Right lung (tissue), 5 donors: Measurements from ENCODE around the gene ALAS1. TPM values are rescaled to one million over a fixed set of nuclear protein-coding genes. Genes with fewer than 3 reads are reported as not detected.
A peak's percentile ranks its signal among the peaks of the same experiment; 100 is the strongest.
"Not testable (repeated sequence)": the region's sequence is repeated elsewhere in the genome, so short reads cannot be mapped to it uniquely, and the experiment has no call there.

Experiments
- DNase-seq, 2 donors: peaks; one replicate each; pipeline ENCODE4 v3.0.0-alpha.2; 2013
- polyA plus RNA-seq, 5 donors: library from polyadenylated mRNA; unstranded; fragments of 120-200 nt; gene quantifications; one replicate each; pipeline versions ENCODE4 v1.2.1 to v1.2.3, GENCODE V29; 2013; ENCODE audit warnings: inconsistent platforms in 1 of 5, low replicate concordance in 1 of 5; ENCODE audit not compliant: insufficient read length in 5 of 5, insufficient read depth in 1 of 5

The ALAS1 gene
- polyA plus RNA-seq, 5 donors = 36.0 to 41.9 (median 39.3) TPM

- DNase-seq = no peak
These were observed 22.4 kb upstream of the ALAS1 start for GRCh38 chr3:52175416-52176179.

- no peak for DNase-seq
These were observed 21.7 kb upstream of the ALAS1 start for GRCh38 chr3:52176180-52176752.

GRCh38 chr3:52176951-52177700 is 20.8 kb upstream of the ALAS1 start:
- no peak for DNase-seq

- no peak for DNase-seq
These were observed 20.3 kb upstream of the ALAS1 start for GRCh38 chr3:52177701-52178042.

- not testable (repeated sequence) for DNase-seq
These were observed 19.8 kb upstream of the ALAS1 start for GRCh38 chr3:52178126-52178525.

GRCh38 chr3:52178537-52178936 is 19.4 kb upstream of the ALAS1 start:
- DNase-seq = no peak

- DNase-seq = no peak
These were observed 16.4 kb upstream of the ALAS1 start for GRCh38 chr3:52181543-52181942.

GRCh38 chr3:52182196-52182595 is 15.8 kb upstream of the ALAS1 start:
- DNase-seq = no peak

- DNase-seq = no peak
These were observed 15.3 kb upstream of the ALAS1 start for GRCh38 chr3:52182691-52183090.

- no peak for DNase-seq
These were observed 14.0 kb upstream of the ALAS1 start for GRCh38 chr3:52183786-52184445.

- DNase-seq = no peak
These were observed 13.3 kb upstream of the ALAS1 start for GRCh38 chr3:52184690-52185089.

GRCh38 chr3:52185311-52185710 is 12.6 kb upstream of the ALAS1 start:
- DNase-seq = no peak

GRCh38 chr3:52185837-52186236 is 12.1 kb upstream of the ALAS1 start:
- no peak for DNase-seq

- no peak for DNase-seq
These were observed 11.2 kb upstream of the ALAS1 start for GRCh38 chr3:52186729-52187128.

- DNase-seq = no peak
These were observed 9.4 kb upstream of the ALAS1 start for GRCh38 chr3:52188556-52188955.

GRCh38 chr3:52190294-52191074 is 7.5 kb upstream of the ALAS1 start:
- DNase-seq = peak; percentile 65 to 68

GRCh38 chr3:52191663-52192062 is 6.3 kb upstream of the ALAS1 start:
- no peak for DNase-seq

- no peak for DNase-seq
These were observed 4.9 kb upstream of the ALAS1 start for GRCh38 chr3:52193065-52193464.

- DNase-seq = peak; percentile 85 to 88
These were observed 3.3 kb upstream of the ALAS1 start for GRCh38 chr3:52194485-52195290.

GRCh38 chr3:52195291-52195597 is 2.7 kb upstream of the ALAS1 start:
- no peak for DNase-seq

- no peak for DNase-seq
These were observed 2.1 kb upstream of the ALAS1 start for GRCh38 chr3:52195823-52196331.
